Frontal cortex (tissue), 4 donors: ENCODE data around the gene HTR5A. TPM values are rescaled to one million over a fixed set of nuclear protein-coding genes. Genes with fewer than 3 reads are reported as not detected.

Experiments
- DNase-seq, 2 donors: peaks; one replicate each; pipeline ENCODE4 v3.0.0; 2012; ENCODE audit warnings: low spot score in 2 of 2
- FAIRE-seq: peaks from 2 replicates; lab custom pipeline; 2012; peaks lifted over from hg19 to GRCh38; lab: Jason Lieb, UNC
- small RNA-seq: library from RNA; depleted of rRNA; stranded (forward); fragments of <200 nt; gene quantifications from one replicate; pipeline ENCODE3, GENCODE V24; 2014
- total RNA-seq: library from RNA; depleted of rRNA; stranded (reverse); fragments of >200 nt; gene quantifications from one replicate; pipeline ENCODE4 v1.2.3, GENCODE V29; 2014
- donor health status: control.
- donor health status: control.
- donor health status: control.

HTR5A gene
- total RNA-seq, 1 donor from 2014 or later: 2.9 TPM

DNA sequence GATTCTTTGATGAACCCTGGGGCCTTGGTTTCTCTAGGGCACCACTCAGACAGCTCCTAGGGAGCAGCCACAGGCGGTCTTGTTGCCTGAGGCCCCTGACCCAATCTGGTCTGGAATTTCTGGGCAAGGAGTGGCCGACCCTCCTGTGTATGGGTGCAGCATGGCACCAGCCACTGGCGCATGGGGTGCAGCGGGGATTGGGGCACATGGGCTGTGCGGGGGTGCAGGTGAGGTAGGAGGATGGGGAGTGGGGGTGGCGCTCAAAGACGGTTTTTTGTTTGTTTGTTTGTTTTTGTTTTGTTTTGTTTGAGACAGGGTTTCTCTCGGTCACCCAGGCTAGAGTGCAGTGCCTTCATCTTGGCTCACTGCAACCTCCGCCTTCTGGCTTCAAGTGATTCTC, 62.3 kb downstream of the HTR5A start:
- DNase-seq (no peak), FAIRE-seq (no peak)

DNA sequence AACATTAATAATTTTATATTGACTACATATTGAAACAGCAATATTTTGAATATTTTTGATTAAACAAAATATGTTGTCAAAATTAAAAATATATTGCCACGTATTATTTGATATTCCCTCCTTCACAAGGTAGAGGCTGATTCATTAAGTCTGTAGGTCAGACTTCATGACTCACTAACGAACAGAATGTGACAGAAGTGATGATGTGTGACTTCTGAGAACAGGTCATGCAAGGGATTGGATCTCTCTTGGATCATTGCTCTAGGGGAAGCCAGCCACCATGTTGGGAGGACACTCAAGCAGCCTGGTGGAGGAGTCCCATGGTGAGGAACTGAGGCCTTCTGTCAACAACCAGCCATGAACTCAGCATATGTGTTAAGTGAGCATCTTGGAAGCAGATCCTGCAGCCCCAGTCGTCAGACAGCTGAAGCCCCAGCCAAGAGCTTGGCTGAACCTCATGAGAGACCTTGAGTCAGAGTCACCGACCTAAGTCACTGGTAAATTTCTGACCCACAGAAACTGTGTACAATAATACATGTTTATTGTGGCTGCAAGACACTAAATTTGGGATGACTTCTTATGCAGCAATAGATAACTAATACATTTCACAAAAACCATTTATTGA, 66.6 kb downstream of the HTR5A start:
- no peak for FAIRE-seq
- DNase-seq: no peak

Small RNA genes lying within 50 kb of the gene (small RNA-seq; reads per million reads assigned to genes)
- not detected for gene AC092628.1

Other genes starting within 250 kb of the HTR5A start
- 11.0 TPM for gene PAXIP1, start 67.2 kb upstream of the HTR5A start, total RNA-seq
- 105 TPM for gene INSIG1, start 227.6 kb downstream of the HTR5A start, total RNA-seq